K562 (cell line): ENCODE results near the gene HOXA1.

Experiments
- CTCF ChIP-seq, 3 experiments: IDR thresholded peaks in 2 of 3; conservative IDR thresholded peaks in 1 of 3; 2 replicates each; pipeline ENCODE4 v1.5.1; 2011 to 2012; ENCODE audit warnings: low read length in 3 of 3, mild to moderate bottlenecking in 3 of 3, control low read depth in 2 of 3, improper control_type of control experiment in 1 of 3, inconsistent platforms in 1 of 3, low read depth in 1 of 3, mixed read lengths in 1 of 3, moderate library complexity in 1 of 3; ENCODE audit not compliant: insufficient read depth in 2 of 3
- EP400 ChIP-seq: fragments of 450-650 bp; IDR thresholded peaks from 2 replicates; pipeline ENCODE4 v1.6.1; 2017; ENCODE audit warnings: antibody characterized with exemption, mild to moderate bottlenecking, moderate library complexity
- FOXM1 ChIP-seq, 2 experiments: fragments of 450-650 bp in 1 of 2; sonication (generic) in 1 of 2; formaldehyde crosslinking in 1 of 2; IDR thresholded peaks; 2 replicates each; pipeline versions ENCODE4 v1.6.1 to v1.9.0; 2017 to 2022; ENCODE audit warnings: low read depth in 2 of 2, mild to moderate bottlenecking in 2 of 2, missing genetic modification reagents in 1 of 2, moderate library complexity in 1 of 2
- HDAC6 ChIP-seq: IDR thresholded peaks from 2 replicates; pipeline ENCODE4 v1.6.1; 2012; ENCODE audit warnings: low read depth, mild to moderate bottlenecking, control low read depth, inconsistent platforms, low read length, moderate library complexity
- HMG20A ChIP-seq: fragments of 450-650 bp; formaldehyde crosslinking; conservative IDR thresholded peaks from 2 replicates; pipeline ENCODE4 v1.4.0; 2020; ENCODE audit warnings: mild to moderate bottlenecking, mixed read lengths
- POLR2AphosphoS5 ChIP-seq: IDR thresholded peaks from 2 replicates; pipeline ENCODE4 v1.6.1; 2011; ENCODE audit warnings: mild to moderate bottlenecking, low read depth, low read length, moderate library complexity; ENCODE audit not compliant: control insufficient read depth, insufficient read depth
- TEAD1 ChIP-seq, 2 experiments: fragments of 450-650 bp in 1 of 2; sonication (generic) in 1 of 2; formaldehyde crosslinking; IDR thresholded peaks; 2 replicates each; pipeline versions ENCODE4 v1.4.0 to v1.8.0; 2020 to 2022; ENCODE audit warnings: mild to moderate bottlenecking in 2 of 2, missing genetic modification reagents in 1 of 2

GRCh38 chr7:27112361-27112760 lies 16.6 kb upstream of the HOXA1 start:
- TF ChIP-seq HDAC6 (no peak), POLR2AphosphoS5 (no peak), FOXM1 (IDR thresholded peaks at IDR 0.05; ENCODE audit: low read depth) (no peak), FOXM1 (CRISPR knock-in tag; IDR thresholded peaks at IDR 0.05; ENCODE audit: low read depth) (no peak), TEAD1 (CRISPR knock-in tag; IDR thresholded peaks at IDR 0.05) (no peak), CTCF (IDR thresholded peaks at IDR 0.05 in 2 of 3, conservative IDR thresholded peaks at IDR 0.05 in 1 of 3; ENCODE audit: insufficient read depth in 2 of 3, low read depth in 1 of 3, low read length in 3 of 3) (no peak), HMG20A (CRISPR knock-in tag) (no peak), EP400 (no peak)
